Kidney (tissue), 14 donors: ENCODE measurements around the gene MAL. TPM values are rescaled to one million over a fixed set of nuclear protein-coding genes. Genes with fewer than 3 reads are reported as not detected.

Experiments used
- DNase-seq, 5 donors: peaks; one replicate each; pipeline ENCODE4 v3.0.0-alpha.2; 2013 to 2020
- FAIRE-seq: peaks from 2 replicates; lab custom pipeline; 2012; peaks lifted over from hg19 to GRCh38; lab: Jason Lieb, UNC
- H3K27ac ChIP-seq, 2 donors: one replicate each; pipeline ENCODE4 v1.7.0; 2013; ENCODE audit warnings: low read depth in 2 of 2, low read length in 2 of 2, inconsistent platforms in 1 of 2
- H3K27me3 ChIP-seq: one replicate; pipeline ENCODE4 v1.7.1; 2013; ENCODE audit warnings: low read length, inconsistent platforms; ENCODE audit not compliant: control insufficient read depth, insufficient read depth
- H3K36me3 ChIP-seq, 3 donors: one replicate each; pipeline versions ENCODE4 v1.7.0 to v1.7.1; 2013; ENCODE audit warnings: low read length in 3 of 3, control low read depth in 1 of 3, inconsistent platforms in 1 of 3; ENCODE audit not compliant: insufficient read depth in 3 of 3, control insufficient read depth in 2 of 3
- H3K4me1 ChIP-seq, 3 donors: one replicate each; pipeline versions ENCODE4 v1.7.0 to v1.7.1; 2013; ENCODE audit warnings: low read length in 3 of 3, inconsistent platforms in 1 of 3, low read depth in 1 of 3; ENCODE audit not compliant: control insufficient read depth in 2 of 3, insufficient read depth in 2 of 3
- H3K4me3 ChIP-seq, 3 donors: one replicate each; pipeline versions ENCODE4 v1.7.0 to v1.8.1; 2013; ENCODE audit warnings: low read length in 3 of 3, control low read depth in 1 of 3, inconsistent platforms in 1 of 3
- H3K9ac ChIP-seq, 3 donors: one replicate each; pipeline versions ENCODE4 v1.7.0 to v1.7.1; 2013; ENCODE audit warnings: low read length in 3 of 3, control low read depth in 1 of 3, inconsistent platforms in 1 of 3
- H3K9me3 ChIP-seq, 3 donors: one replicate each; pipeline versions ENCODE4 v1.7.0 to v1.7.1; 2013; ENCODE audit warnings: low read length in 3 of 3, control low read depth in 1 of 3, inconsistent platforms in 1 of 3; ENCODE audit not compliant: control insufficient read depth in 2 of 3, insufficient read depth in 1 of 3
- CTCF ChIP-seq: IDR thresholded peaks from 3 replicates; pipeline ENCODE4 v1.5.1; 2012; ENCODE audit warnings: mild to moderate bottlenecking, moderate library complexity, borderline replicate concordance; ENCODE audit not compliant: insufficient read depth; ENCODE audit errors: extremely low read depth
- intact Hi-C: fragments of 100-400 bp; cut with DNase I; formaldehyde crosslinking; loops from one replicate; pipeline ENCODE4 v1.11.1; 2022
- polyA plus RNA-seq: library from polyadenylated mRNA; stranded (reverse); fragments of 350-450 nt; fragmentation: Illumina TruSeq; extraction: RNeasy Lipid Tissue Mini Kit (QIAGEN cat#74804); gene quantifications from one replicate; pipeline ENCODE4 v1.2.3, GENCODE V29; 2014; ENCODE audit warnings: low read depth, low replicate concordance; ENCODE audit not compliant: insufficient read depth
- total RNA-seq: library from RNA; stranded (reverse); fragmentation: NEBNext Ultra II Directional; extraction: Animal tissue kit (Norgen Biotek cat#: 25700); gene quantifications from one replicate; pipeline ENCODE4 v1.2.1, GENCODE V29; 2021
- donor health status: control.
- donor health status: control.
- donor health status: control.
- donor health status: control.
- donor health status: control.
- donor health status: DM: yes; HTN: yes; CAD: no.
- donor health status: Normal renal cell carcinoma (clear cell type).

The MAL gene
- total and polyA plus RNA-seq, 2 donors from 2014 or later = 477 to 1,006 TPM

- H3K9ac ChIP-seq = no peak overlapping the region
- H3K4me1 ChIP-seq = peaks cover 0 to 51% (median 24%) of the 10 kb centered on the region in 3 donors
- no peak overlapping the region for H3K4me3 ChIP-seq
- no peaks in the 10 kb centered on the region for H3K27me3 ChIP-seq
- DNase-seq = no peak
- no peaks in the 10 kb centered on the region for H3K9me3 ChIP-seq
- H3K36me3 ChIP-seq = no peaks in the 10 kb centered on the region
- intact Hi-C loops = no loop called here
- TF ChIP-seq CTCF = no peak
- no peak for FAIRE-seq
- peak overlapping the region in 1 of 2 donors; percentile 89 for H3K27ac ChIP-seq
Measured at GRCh38 chr2:95061119-95061512, 35.6 kb downstream of the MAL start.

- Histone ChIP-seq H3K9ac (no peak overlapping the region), H3K27ac (no peak overlapping the region), H3K36me3 (no peaks in the 10 kb centered on the region), H3K27me3 (no peaks in the 10 kb centered on the region), H3K4me3 (no peak overlapping the region), H3K4me1 (peaks cover 0 to 48% (median 22%) of the 10 kb centered on the region in 3 donors), H3K9me3 (no peaks in the 10 kb centered on the region)
- no peak for TF ChIP-seq CTCF
- intact Hi-C loops = no loop called here
- DNase-seq (peak in 1 of 5 donors; percentile 36), FAIRE-seq (no peak)
Measured at GRCh38 chr2:95061601-95062183, 36.2 kb downstream of the MAL start.

- peak in 1 of 5 donors; percentile 26 for DNase-seq
- no peak for FAIRE-seq
- Histone ChIP-seq H3K36me3 (no peaks in the 10 kb centered on the region), H3K9me3 (no peaks in the 10 kb centered on the region), H3K27ac (peak overlapping the region in 1 of 2 donors; percentile 65), H3K4me3 (no peak overlapping the region), H3K27me3 (no peaks in the 10 kb centered on the region), H3K4me1 (peaks cover 0 to 42% (median 22%) of the 10 kb centered on the region in 3 donors), H3K9ac (no peak overlapping the region)
- TF ChIP-seq CTCF = no peak
- intact Hi-C loops = no loop called here
Measured at GRCh38 chr2:95062242-95063085, 37.0 kb downstream of the MAL start.
